GM12878 (cell line): Measurements from ENCODE around the gene SPATA3. TPM values are rescaled to one million over a fixed set of nuclear protein-coding genes. Genes with fewer than 3 reads are reported as not detected.

ENCODE experiments used
- ATAC-seq: fragments of 200-7000 bp; cut with Tn5 transposase; 3 replicates; pipeline ENCODE4 v1.9.1; 2020; ENCODE audit warnings: mild to moderate bottlenecking, moderate library complexity
- BruUV-seq: library from RNA; stranded (reverse); fragments of 400-500 nt; replicated peaks from 2 replicates; lab custom pipeline; 2021; lab: Mats Ljungman, UMichigan
- CTCF ChIA-PET: fragments of 300-600 bp; sonication (Branson Sonifier 250); formaldehyde crosslinking; extraction: SDS; loops from one replicate; lab custom pipeline; 2021; ENCODE audit warnings: inconsistent platforms; lab: Yijun Ruan, JAX
- POLR2A ChIA-PET: fragments of 350-600 bp; formaldehyde crosslinking; extraction: SDS; loops from one replicate; lab custom pipeline; 2021; ENCODE audit warnings: inconsistent platforms; lab: Charles Lee
- RAD21 ChIA-PET: fragments of 300-600 bp; sonication (Branson Sonifier 250); formaldehyde crosslinking; loops from one replicate; lab custom pipeline; 2023; ENCODE audit warnings: antibody characterized with exemption; ENCODE audit not compliant: unreplicated experiment; lab: Charles Lee
- SMC1A ChIA-PET: fragments of 300-600 bp; sonication (Branson Sonifier 250); formaldehyde crosslinking; loops from one replicate; lab custom pipeline; 2023; ENCODE audit not compliant: unreplicated experiment, uncharacterized antibody; lab: Charles Lee
- DNase-seq: peaks from one replicate; pipeline ENCODE4 v3.0.0-alpha.2; 2011; ENCODE audit warnings: low read depth, low spot score
- FAIRE-seq: peaks from 3 replicates; lab custom pipeline; 2011; peaks lifted over from hg19 to GRCh38; lab: Jason Lieb, UNC
- H2AFZ ChIP-seq: 2 replicates; pipeline ENCODE4 v1.6.0; 2011; ENCODE audit warnings: low read depth, low read length, control low read depth; ENCODE audit not compliant: control insufficient read depth
- H3K27ac ChIP-seq: 2 replicates; pipeline ENCODE4 v1.5.1; 2011; ENCODE audit warnings: control low read depth; ENCODE audit not compliant: control insufficient read depth, insufficient read depth
- H3K27me3 ChIP-seq, 2 experiments: replicated peaks in 1 of 2; 2 replicates each; pipeline versions ENCODE4 v1.6.0 to v1.6.1; 2011; ENCODE audit warnings: low read length in 1 of 2; ENCODE audit not compliant: control insufficient read depth in 2 of 2, insufficient read depth in 2 of 2
- H3K36me3 ChIP-seq, 2 experiments: 2 replicates each; pipeline ENCODE4 v1.5.1; 2011; ENCODE audit warnings: low read length in 1 of 2; ENCODE audit not compliant: control insufficient read depth in 2 of 2, insufficient read depth in 2 of 2
- H3K4me1 ChIP-seq: 2 replicates; pipeline ENCODE4 v1.6.1; 2011; ENCODE audit warnings: mild to moderate bottlenecking, low read length, moderate library complexity, mixed read lengths; ENCODE audit not compliant: control insufficient read depth, insufficient read depth
- H3K4me2 ChIP-seq: 2 replicates; pipeline ENCODE4 v1.6.0; 2011; ENCODE audit warnings: control low read depth; ENCODE audit not compliant: control insufficient read depth, insufficient read depth
- H3K4me3 ChIP-seq: fragments of 200-600 bp; sonication (generic); 2 replicates; pipeline ENCODE4 v1.5.1; 2016
- H3K79me2 ChIP-seq: 2 replicates; pipeline ENCODE4 v1.6.0; 2011; ENCODE audit warnings: low read length; ENCODE audit not compliant: control insufficient read depth, insufficient read depth
- H3K9ac ChIP-seq: 2 replicates; pipeline ENCODE4 v1.8.0; 2011; ENCODE audit warnings: low read length, control low read depth, mixed read lengths; ENCODE audit not compliant: control insufficient read depth, insufficient read depth
- H3K9me3 ChIP-seq: replicated peaks from 3 replicates; pipeline ENCODE4 v1.5.1; 2011; ENCODE audit warnings: mild to moderate bottlenecking, low read length; ENCODE audit not compliant: control insufficient read depth, insufficient read depth
- H4K20me1 ChIP-seq: 2 replicates; pipeline ENCODE4 v1.6.0; 2011; ENCODE audit not compliant: control insufficient read depth, insufficient read depth
- EP300 ChIP-seq, 2 experiments: fragments of 150-350 bp in 1 of 2; IDR thresholded peaks; 2 replicates each; pipeline ENCODE4 v1.6.1; 2011 to 2012; ENCODE audit warnings: low read depth in 2 of 2, low read length in 2 of 2, borderline replicate concordance in 1 of 2, improper control_type of control experiment in 1 of 2, inconsistent platforms in 1 of 2; ENCODE audit not compliant: control insufficient read depth in 1 of 2
- ETV6 ChIP-seq, 2 experiments: fragments of 450-650 bp in 1 of 2; IDR thresholded peaks in 1 of 2; conservative IDR thresholded peaks in 1 of 2; 2 replicates each; pipeline ENCODE4 v1.6.1; 2014; ENCODE audit warnings: antibody characterized with exemption in 1 of 2, borderline replicate concordance in 1 of 2, low read depth in 1 of 2, mild to moderate bottlenecking in 1 of 2, moderate library complexity in 1 of 2
- HDAC2 ChIP-seq: fragments of 200-600 bp; sonication (generic); IDR thresholded peaks from 2 replicates; pipeline ENCODE4 v1.6.1; 2017
- HDAC6 ChIP-seq: fragments of 200-600 bp; sonication (generic); IDR thresholded peaks from one replicate; pipeline ENCODE4 v1.8.0; 2017; ENCODE audit warnings: antibody characterized with exemption; ENCODE audit not compliant: unreplicated experiment
- IKZF1 ChIP-seq: fragments of 450-650 bp; conservative IDR thresholded peaks from 2 replicates; pipeline ENCODE4 v1.6.1; 2017; ENCODE audit warnings: antibody characterized with exemption, mild to moderate bottlenecking
- IRF3 ChIP-seq: fragments of 450-650 bp; IDR thresholded peaks from 2 replicates; pipeline ENCODE4 v1.6.1; 2014; ENCODE audit warnings: mild to moderate bottlenecking
- IRF4 ChIP-seq: IDR thresholded peaks from 2 replicates; pipeline ENCODE4 v1.6.1; 2011; ENCODE audit warnings: low read depth, low read length
- NFXL1 ChIP-seq: fragments of 450-650 bp; IDR thresholded peaks from 2 replicates; pipeline ENCODE4 v1.6.1; 2017; ENCODE audit warnings: antibody characterized with exemption, mild to moderate bottlenecking, borderline replicate concordance
- NRF1 ChIP-seq: conservative IDR thresholded peaks from 2 replicates; pipeline ENCODE4 v1.6.1; 2011; ENCODE audit warnings: mild to moderate bottlenecking, low read depth, low read length, improper control_type of control experiment
- PAX5 ChIP-seq: IDR thresholded peaks from 2 replicates; pipeline ENCODE4 v1.6.1; 2011; ENCODE audit warnings: low read depth, low read length, borderline replicate concordance
- POLR2A ChIP-seq: IDR thresholded peaks from 2 replicates; pipeline ENCODE4 v1.6.1; 2011; ENCODE audit warnings: low read depth, mild to moderate bottlenecking, low read length
- POLR2AphosphoS2 ChIP-seq: IDR thresholded peaks from 2 replicates; pipeline ENCODE4 v1.6.1; 2011; ENCODE audit warnings: low read depth, mild to moderate bottlenecking, low read length, improper control_type of control experiment, moderate library complexity
- RAD51 ChIP-seq: fragments of 450-650 bp; IDR thresholded peaks from 2 replicates; pipeline ENCODE4 v1.6.1; 2016; ENCODE audit warnings: moderate library complexity, mild to moderate bottlenecking, inconsistent platforms
- REST ChIP-seq: IDR thresholded peaks from 2 replicates; pipeline ENCODE4 v1.6.1; 2012; ENCODE audit warnings: mild to moderate bottlenecking, low read depth, low read length
- SMARCA5 ChIP-seq: fragments of 450-650 bp; IDR thresholded peaks from 2 replicates; pipeline ENCODE4 v1.6.1; 2017; ENCODE audit warnings: mild to moderate bottlenecking
- TBL1XR1 ChIP-seq: IDR thresholded peaks from 2 replicates; pipeline ENCODE4 v1.6.1; 2012; ENCODE audit warnings: low read depth, low read length, improper control_type of control experiment
- ZNF207 ChIP-seq: fragments of 450-650 bp; IDR thresholded peaks from 2 replicates; pipeline ENCODE4 v1.6.1; 2014; ENCODE audit warnings: antibody characterized with exemption, mild to moderate bottlenecking, borderline replicate concordance
- ZSCAN29 ChIP-seq: fragments of 450-650 bp; IDR thresholded peaks from 2 replicates; pipeline ENCODE4 v1.6.1; 2017; ENCODE audit warnings: mild to moderate bottlenecking, moderate library complexity
- WGBS: methylation state at CpG from one replicate; pipeline ENCODE4 v1.1.6; 2016; ENCODE audit warnings: low lambda C conversion rate; ENCODE audit not compliant: insufficient replicate concordance, insufficient coverage; ENCODE audit errors: missing lambda C conversion rate; 5-methylcytosine and 5-hydroxymethylcytosine counted together
- in situ Hi-C: fragments of 300-500 bp; cut with MboI; formaldehyde crosslinking; loops from 9 replicates; pipeline ENCODE4 v1.14.3; 2018; ENCODE audit warnings: mixed read lengths
- intact Hi-C: fragments of 100-400 bp; cut with micrococcal nuclease; formaldehyde crosslinking; loops from one replicate; pipeline ENCODE4 v1.14.2; 2022; ENCODE audit not compliant: unreplicated experiment
- polyA plus RNA-seq, 11 experiments: library from polyadenylated mRNA; depleted of rRNA in 4 of 11; unstranded in 6 of 11; stranded (reverse) in 5 of 11; fragments of >200 nt; fragmentation: Nextera tagmentation in 4 of 11; fragmentation: Illumina TruSeq in 1 of 11; extraction: Ambion mirVana in 4 of 11; extraction: Trizol in 1 of 11; gene quantifications; 1 replicate in 1 of 11; 2 replicates in 10 of 11; pipeline versions ENCODE4 v1.2.1 to v1.2.3, GENCODE V29; 2011 to 2016; ENCODE audit warnings: inconsistent platforms in 2 of 11, missing spikeins in 2 of 11, low read depth in 1 of 11
- total RNA-seq, 4 experiments: library from RNA; depleted of rRNA in 3 of 4; stranded (reverse); fragments of >200 nt in 3 of 4; fragmentation: Illumina TruSeq in 1 of 4; extraction: Trizol in 1 of 4; gene quantifications; 2 replicates each; pipeline versions ENCODE4 v1.2.1 to v1.2.3, GENCODE V29; 2013 to 2021

SPATA3 gene
- total and polyA plus RNA-seq, 10 of the 15 experiments (the other 5 are each of a cell fraction or from before 2014, with no cell fraction given), result not detected

GRCh38 chr2:230987137-230988020, 8.5 kb upstream of the SPATA3 start (continued):
- TF ChIP-seq EP300 (IDR thresholded peaks at IDR 0.05; ENCODE audit: borderline replicate concordance in 1 of 2, control insufficient read depth in 1 of 2, low read depth in 2 of 2, low read length in 2 of 2) (no peak), IKZF1 (peak; percentile 96), RAD51 (no peak), ZSCAN29 (no peak), POLR2A (no peak), HDAC6 (no peak), IRF4 (0 out of 2 replicates have a peak, but pooled peaks have one; percentile 9), ZNF207 (no peak), POLR2AphosphoS2 (no peak), ETV6 (conservative IDR thresholded peaks at IDR 0.05 in 1 of 2, IDR thresholded peaks at IDR 0.05 in 1 of 2; ENCODE audit: borderline replicate concordance in 1 of 2, low read depth in 1 of 2) (no peak)
- TF ChIP-seq, all 136 proteins: peak for 40

- Histone ChIP-seq H3K9me3 (no peaks in the 10 kb centered on the region; the same call in 2 of the 3 replicates), H3K27me3 (no peaks in the 10 kb centered on the region; a peak in 1 of 4 replicates), H3K79me2 (peaks cover 23% of the 10 kb centered on the region), H3K4me1 (peaks cover 22% of the 10 kb centered on the region), H3K27ac (no peak overlapping the region), H3K4me3 (no peak overlapping the region), H2AFZ (no peak overlapping the region), H3K9ac (no peak overlapping the region), H3K4me2 (no peak overlapping the region), H3K36me3 (no peaks in the 10 kb centered on the region), H4K20me1 (no peaks in the 10 kb centered on the region)
- no peak for DNase-seq
- BruUV-seq, result no TSS peak
- WGBS, result 86% methylated on average over 21 of the region's 21 CpGs
- POLR2A ChIA-PET, result no interaction called here
- CTCF ChIA-PET, result interaction anchor here (0.8 to 10.9 kb wide), 7 partner anchors 40 to 142 kb away, joined by 3 to 372 read pairs (median 57); partner anchors contain the start of gene GPR55
- SMC1A ChIA-PET, result interaction anchor here (6.9 to 10.0 kb wide), 4 partner anchors 39 to 166 kb away, joined by 61 to 411 read pairs (median 170); partner anchors contain the start of gene GPR55
- in situ Hi-C loops (loop anchor here (5.0 to 10.0 kb wide), 4 partner anchors 47 to 157 kb away; partner anchors contain the start of gene GPR55), intact Hi-C loops (loop anchor here (5.0 kb wide), 1 partner anchor 63 kb away; no protein-coding TSS in a partner anchor)
- FAIRE-seq, result no peak
- RAD21 ChIA-PET, result interaction anchor here (0.8 to 10.9 kb wide), 5 partner anchors 9 to 87 kb away, joined by 3 to 400 read pairs (median 99); partner anchors contain the start of gene GPR55
- ATAC-seq, result no peak
- TF ChIP-seq TBL1XR1, result no peak
- TF ChIP-seq HDAC2, result no peak
- no peak for TF ChIP-seq SMARCA5
- TF ChIP-seq IRF3, result no peak
- no peak for TF ChIP-seq NFXL1
- no peak for TF ChIP-seq REST
- no peak for TF ChIP-seq PAX5
- TF ChIP-seq NRF1, result no peak
These were observed 6.2 kb upstream of the SPATA3 start for GRCh38 chr2:230989731-230990130.
